Stomach (tissue), 4 donors: ENCODE measurements around the gene PCDHGB2.

Source experiments
- CTCF ChIP-seq, 7 experiments: fragments of 450-650 bp in 4 of 7; fragments of 200-600 bp in 3 of 7; sonication (generic) in 3 of 7; IDR thresholded peaks; one replicate each; pipeline ENCODE4 v1.5.1; 2016 to 2019; ENCODE audit warnings: antibody characterized with exemption in 7 of 7, control low read depth in 2 of 7, mild to moderate bottlenecking in 1 of 7
- EP300 ChIP-seq: sonication (generic); formaldehyde crosslinking; IDR thresholded peaks from one replicate; pipeline ENCODE4 v1.6.1; 2017; ENCODE audit warnings: antibody characterized with exemption
- POLR2A ChIP-seq, 4 donors: fragments of 450-650 bp; IDR thresholded peaks; one replicate each; pipeline ENCODE4 v1.6.1; 2016; ENCODE audit warnings: antibody characterized with exemption in 4 of 4, control low read depth in 2 of 4, mild to moderate bottlenecking in 1 of 4, moderate library complexity in 1 of 4
- POLR2AphosphoS5 ChIP-seq, 3 donors: sonication (generic); formaldehyde crosslinking; IDR thresholded peaks; one replicate each; pipeline ENCODE4 v1.6.1; 2016; ENCODE audit warnings: antibody characterized with exemption in 3 of 3

GRCh38 chr5:141369994-141370848, 10.4 kb downstream of the PCDHGB2 start, which contains the start of gene PCDHGB3:
- TF ChIP-seq EP300 (no peak), CTCF (IDR thresholded peaks at IDR 0.05) (no peak), POLR2A (IDR thresholded peaks at IDR 0.05) (no peak), POLR2AphosphoS5 (IDR thresholded peaks at IDR 0.05) (no peak)
